ENCODE measurements around the gene SCN2B.

Gene SCN2B

GRCh38 chr11:118174006-118174567, 2.4 kb downstream of the SCN2B start:
- no peak for DNase-seq

DNA sequence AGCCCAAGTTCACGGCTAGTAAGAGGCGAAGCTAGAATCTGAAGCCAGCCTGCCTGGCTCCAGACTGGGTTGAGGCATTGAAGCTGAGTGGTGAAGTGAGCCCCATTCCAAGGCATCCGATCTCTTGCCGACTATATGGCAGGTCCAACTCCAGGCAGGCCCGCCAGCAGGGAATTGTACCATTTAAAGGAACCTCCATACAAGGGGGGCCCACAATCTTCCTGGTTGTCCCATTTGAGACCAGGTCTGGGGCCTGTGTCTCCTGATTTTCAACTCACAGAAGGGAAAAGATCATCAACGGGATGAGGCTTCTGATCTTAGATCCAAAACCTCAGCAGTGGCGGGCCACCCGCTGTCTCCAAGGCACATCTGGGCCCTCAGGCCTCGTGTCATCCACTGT, 4.1 kb downstream of the SCN2B start:
- DNase-seq, result no peak

- peak; percentile 53 for DNase-seq
These were observed 5.0 kb downstream of the SCN2B start for GRCh38 chr11:118171269-118172062.

GRCh38 chr11:118170882-118171268, 5.6 kb downstream of the SCN2B start:
- no peak for DNase-seq

DNA sequence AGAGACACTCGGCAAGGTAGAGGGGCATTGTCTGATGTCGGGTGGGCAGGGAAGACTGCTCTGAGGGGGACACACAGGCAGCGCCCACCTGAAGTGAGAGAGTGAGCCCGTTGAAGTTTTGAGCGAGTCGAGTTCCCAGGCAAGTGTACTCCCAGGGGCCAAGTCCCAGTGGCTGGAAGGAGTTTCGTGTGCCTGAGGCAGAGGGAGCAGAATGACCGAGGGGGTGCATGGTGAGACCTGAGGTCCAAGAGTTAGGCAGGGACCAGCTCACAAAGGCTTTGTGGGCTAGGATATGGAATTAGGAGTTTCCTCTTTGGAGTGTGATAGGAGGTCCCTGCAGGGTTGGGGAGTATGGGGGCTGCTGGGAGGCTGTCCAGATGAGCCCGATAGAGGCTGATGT, 6.2 kb downstream of the SCN2B start:
- DNase-seq, result no peak

DNA sequence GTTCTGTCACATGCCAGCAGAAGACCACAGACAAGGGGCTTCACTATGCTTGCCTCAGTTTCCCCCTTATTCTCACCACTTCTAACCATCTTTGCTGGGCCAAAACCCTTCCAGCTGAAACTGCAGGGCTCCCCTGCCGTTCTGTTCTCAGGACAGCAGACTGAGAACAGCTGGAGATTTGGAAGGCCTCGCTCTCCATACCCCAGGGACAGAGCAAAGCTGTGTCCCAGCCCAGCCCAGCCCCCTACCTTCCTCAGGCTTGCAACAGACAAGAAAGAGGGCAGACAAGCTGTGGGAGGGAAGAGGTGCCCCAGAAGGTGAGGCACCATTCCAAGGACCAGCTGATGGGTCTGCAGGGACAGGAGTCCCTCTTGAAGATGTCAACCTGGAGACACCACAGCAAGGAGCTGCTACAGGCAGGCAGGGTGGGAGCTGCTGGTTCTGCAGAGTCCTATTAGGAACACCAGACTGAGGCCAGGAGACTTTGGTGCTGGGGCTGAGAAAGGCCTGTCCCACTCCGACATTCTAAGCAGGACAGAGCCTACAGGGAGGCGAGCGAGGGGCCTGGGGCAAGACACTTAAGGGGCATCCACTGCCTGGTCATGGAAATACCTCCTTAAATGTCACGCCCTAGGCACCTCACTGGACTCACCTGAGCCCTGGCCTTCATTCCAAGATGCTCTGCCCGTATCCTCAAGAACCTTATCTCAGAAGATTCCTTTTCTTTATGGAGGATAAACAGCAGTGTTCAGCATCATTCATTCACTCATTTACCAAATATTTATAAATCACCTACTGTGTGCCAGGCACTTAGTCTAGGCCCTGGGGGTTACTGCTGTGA, 6.9 kb downstream of the SCN2B start:
- DNase-seq, result no peak

- no peak for DNase-seq
These were observed 7.7 kb downstream of the SCN2B start for GRCh38 chr11:118168751-118169150.

- no peak for DNase-seq
These were observed 8.1 kb downstream of the SCN2B start for GRCh38 chr11:118168316-118168715.

- no peak for DNase-seq
These were observed 8.5 kb downstream of the SCN2B start for GRCh38 chr11:118167906-118168305.

- DNase-seq, result no peak
These were observed 9.2 kb downstream of the SCN2B start for GRCh38 chr11:118167253-118167652.

GRCh38 chr11:118166641-118167040, 9.8 kb downstream of the SCN2B start:
- DNase-seq, result no peak

DNA sequence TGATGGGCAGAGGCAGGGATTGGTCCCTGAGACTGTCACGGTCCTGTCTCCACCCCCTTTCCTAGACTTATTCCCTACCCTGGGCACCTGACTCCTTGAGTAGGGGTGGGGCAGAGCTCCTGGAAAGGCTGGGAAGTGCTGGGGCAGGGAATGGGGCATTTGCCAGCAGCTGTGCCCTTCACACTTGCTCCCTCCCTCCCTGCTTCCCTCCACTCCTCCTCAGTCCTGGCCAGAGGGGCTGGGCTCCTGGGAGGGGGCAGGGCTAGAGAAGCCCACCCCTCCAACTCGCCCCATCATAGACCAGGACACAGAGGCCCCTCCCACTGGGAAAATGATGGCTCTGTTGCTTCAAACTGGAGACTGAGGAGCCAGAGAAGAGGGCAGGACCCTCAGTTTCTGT, 11.6 kb downstream of the SCN2B start:
- DNase-seq, result no peak

GRCh38 chr11:118163494-118163893, 12.9 kb downstream of the SCN2B start:
- DNase-seq, result no peak

- no peak for DNase-seq
These were observed 13.6 kb downstream of the SCN2B start for GRCh38 chr11:118162846-118163245.

- DNase-seq, result no peak
These were observed 14.7 kb downstream of the SCN2B start for GRCh38 chr11:118161786-118162185.

GRCh38 chr11:118157186-118157895, 19.1 kb downstream of the SCN2B start:
- DNase-seq, result no peak

GRCh38 chr11:118156531-118157185, 19.8 kb downstream of the SCN2B start:
- no peak for DNase-seq

DNA sequence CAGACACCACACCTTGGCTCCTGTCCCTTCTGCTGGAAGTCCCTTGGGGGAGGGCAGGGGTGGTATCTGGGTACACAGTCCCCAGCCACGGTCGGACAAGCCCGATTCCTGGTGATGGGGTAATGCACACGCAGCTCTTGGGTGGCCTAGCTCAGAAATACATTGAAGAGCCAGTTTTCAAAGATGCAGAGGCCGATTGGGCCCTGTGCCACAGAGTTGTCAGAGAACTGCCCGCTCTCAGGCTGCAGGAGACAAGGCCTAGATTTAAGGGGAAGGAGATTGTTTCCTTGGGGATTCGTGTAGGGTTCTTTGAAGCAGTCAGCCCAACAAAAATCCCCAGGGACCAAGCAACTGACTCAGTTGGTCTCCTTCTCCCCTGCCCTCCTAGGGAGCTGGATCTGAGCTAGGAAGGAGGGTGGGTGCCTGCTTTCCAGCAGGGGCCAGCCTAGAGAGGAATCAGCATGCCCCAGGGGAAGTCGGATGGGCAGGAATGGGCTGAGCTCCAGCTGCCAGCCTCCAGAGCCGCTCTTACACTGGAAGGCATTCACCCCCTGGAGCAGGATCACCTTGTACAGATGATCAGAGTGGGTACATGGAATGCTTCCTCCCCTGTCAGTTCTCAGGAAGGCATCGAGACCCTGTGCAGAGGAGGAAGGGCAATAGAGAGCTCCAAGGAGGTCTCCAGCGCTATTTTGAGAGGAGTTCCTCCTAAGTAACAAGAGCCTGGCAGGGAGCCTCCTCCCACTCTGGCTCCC, 20.5 kb downstream of the SCN2B start:
- no peak for DNase-seq

DNA sequence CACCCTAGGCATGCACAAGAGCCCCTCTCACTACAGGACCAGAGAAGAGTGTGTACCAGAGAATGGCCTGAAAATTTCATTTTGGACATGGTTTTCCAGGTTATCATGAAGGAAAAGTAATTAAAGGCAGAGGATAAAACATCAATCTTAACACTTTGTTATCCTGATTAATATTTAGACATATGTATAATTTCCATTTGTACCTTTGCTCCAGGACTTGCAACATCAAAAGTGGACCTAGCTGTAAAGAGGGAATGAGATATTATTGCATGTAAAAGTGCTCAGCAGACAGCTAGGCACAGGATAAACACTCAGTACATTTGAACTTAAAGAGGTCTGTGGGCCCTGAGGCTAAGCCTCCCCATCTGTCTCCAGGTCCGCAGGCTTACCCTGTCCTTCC, 21.8 kb downstream of the SCN2B start:
- DNase-seq, result no peak

GRCh38 chr11:118153976-118154375, 22.5 kb downstream of the SCN2B start:
- DNase-seq, result no peak

- DNase-seq, result no peak
These were observed 22.9 kb downstream of the SCN2B start for GRCh38 chr11:118153516-118153915.
